Stimulated activated naive CD8-positive, alpha-beta T cell treated with anti-CD3 and anti-CD28 coated beads, Interleukin-15, amount 100 ng/mL, for 72 hours (primary cell): ENCODE data around the gene MYOF.
"Not testable (repeated sequence)": the region's sequence is repeated elsewhere in the genome, so short reads cannot be mapped to it uniquely, and the experiment has no call there.

Experiments used
- ATAC-seq: fragments of 150-1000 bp; cut with Tn5 transposase; 2 replicates; pipeline ENCODE4 v1.10.0; 2021; ENCODE audit warnings: mild to moderate bottlenecking, moderate library complexity
- DNase-seq, 2 donors: peaks; one replicate each; pipeline ENCODE4 v3.0.0; 2021 to 2022
- H3K27ac Mint-ChIP-seq, 2 donors: one replicate each; pipeline ENCODE4 v1.8.0; 2022; ENCODE audit warnings: mild to moderate bottlenecking in 2 of 2, mixed read lengths in 2 of 2, moderate library complexity in 2 of 2
- H3K27me3 Mint-ChIP-seq: one replicate; pipeline ENCODE4 v1.8.0; 2022; ENCODE audit warnings: mixed read lengths
- H3K4me1 Mint-ChIP-seq: one replicate; pipeline ENCODE4 v1.8.0; 2022; ENCODE audit warnings: mild to moderate bottlenecking, mixed read lengths
- H3K4me3 Mint-ChIP-seq, 2 donors: one replicate each; pipeline ENCODE4 v1.8.0; 2022; ENCODE audit warnings: mild to moderate bottlenecking in 2 of 2, mixed read lengths in 2 of 2, moderate library complexity in 1 of 2
- H3K9me3 Mint-ChIP-seq, 2 donors: one replicate each; pipeline ENCODE4 v1.8.0; 2022; ENCODE audit warnings: mixed read lengths in 2 of 2

The MYOF gene

DNA sequence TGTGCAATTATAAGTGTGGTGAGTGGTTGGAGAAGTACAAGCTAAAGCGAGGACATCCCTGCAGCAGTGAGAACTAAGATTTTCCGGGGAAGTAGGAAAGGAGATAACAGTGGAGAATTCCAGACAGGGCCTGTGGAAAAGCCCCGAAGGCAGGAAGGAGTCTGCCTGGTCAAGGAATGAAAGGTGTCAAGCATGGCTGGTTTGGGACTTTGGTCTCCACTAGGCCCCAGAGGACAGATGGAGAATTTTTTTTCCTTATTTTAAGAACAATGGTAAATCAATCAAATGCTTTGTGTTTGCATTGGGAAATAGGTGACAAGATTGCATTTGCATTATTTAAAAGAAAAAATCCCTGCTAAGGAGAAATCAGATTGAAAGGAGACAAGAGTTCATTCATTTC lies 11.0 kb upstream of the MYOF start:
- H3K27me3 Mint-ChIP-seq = peaks cover 34% of the 10 kb centered on the region
- no peaks in the 10 kb centered on the region for H3K9me3 Mint-ChIP-seq
- H3K27ac Mint-ChIP-seq = no peak overlapping the region
- H3K4me1 Mint-ChIP-seq = peaks cover 26% of the 10 kb centered on the region
- H3K4me3 Mint-ChIP-seq = no peak overlapping the region
- no peak for DNase-seq
- ATAC-seq = no peak

DNA sequence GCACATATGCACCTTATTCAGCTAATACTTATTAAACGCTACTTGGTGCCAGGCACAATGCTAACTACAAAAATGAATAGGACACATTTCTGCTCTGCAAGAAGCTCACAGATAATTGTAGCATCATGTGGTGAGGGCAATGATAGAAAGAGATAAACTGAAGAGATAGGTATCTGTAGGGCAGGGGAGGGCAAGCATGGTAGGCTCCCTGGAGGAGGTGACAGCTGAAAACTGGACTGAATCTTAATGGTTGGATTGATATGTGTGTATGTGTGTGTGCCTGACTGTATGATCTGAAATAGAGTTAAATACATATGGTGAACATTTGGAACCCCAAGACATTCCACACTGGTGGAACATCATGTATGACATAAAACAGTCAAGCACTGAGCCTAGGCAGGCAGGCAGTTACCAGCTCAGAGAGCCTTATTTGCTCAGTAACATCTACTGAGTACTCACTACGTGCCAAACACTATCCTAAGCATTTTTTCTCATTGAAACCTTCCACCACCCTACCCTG lies 9.5 kb upstream of the MYOF start:
- no peak overlapping the region for H3K4me3 Mint-ChIP-seq
- H3K9me3 Mint-ChIP-seq = no peaks in the 10 kb centered on the region
- H3K27ac Mint-ChIP-seq = no peak overlapping the region
- peaks cover 34% of the 10 kb centered on the region for H3K27me3 Mint-ChIP-seq
- no peak for ATAC-seq
- H3K4me1 Mint-ChIP-seq = peaks cover 13% of the 10 kb centered on the region
- no peak for DNase-seq

DNA sequence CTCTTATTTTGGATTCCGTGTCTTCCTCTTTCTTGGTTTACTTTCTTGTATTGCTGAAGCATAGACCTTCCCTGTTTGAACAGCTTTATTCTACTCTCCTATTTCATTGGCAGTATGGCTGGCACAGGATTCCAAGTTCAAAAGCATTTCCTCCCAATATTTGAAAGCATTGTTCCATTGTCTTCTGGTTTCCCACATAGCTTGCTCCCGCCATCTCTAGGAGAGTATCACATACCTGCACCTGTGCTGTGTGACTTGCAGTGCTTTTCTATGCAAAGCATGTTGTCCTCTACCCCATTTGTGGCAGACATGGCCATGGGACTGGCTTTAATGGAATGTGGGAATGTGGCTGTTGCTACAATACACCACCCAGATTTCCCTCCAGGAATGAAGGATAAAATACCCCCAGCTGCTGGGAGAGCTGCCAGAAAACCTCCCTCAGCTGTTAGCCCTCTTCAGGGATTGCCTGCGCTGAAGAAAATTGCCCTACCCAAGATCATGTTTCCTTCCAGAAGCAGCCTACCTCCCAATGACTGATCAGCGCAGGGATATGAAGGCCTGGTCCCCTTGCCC lies 6.9 kb upstream of the MYOF start:
- ATAC-seq (no peak), DNase-seq (no peak)
- Mint-ChIP-seq H3K27ac (no peak overlapping the region), H3K4me3 (no peak overlapping the region), H3K27me3 (peaks cover 24% of the 10 kb centered on the region), H3K9me3 (no peaks in the 10 kb centered on the region), H3K4me1 (no peaks in the 10 kb centered on the region)

DNA sequence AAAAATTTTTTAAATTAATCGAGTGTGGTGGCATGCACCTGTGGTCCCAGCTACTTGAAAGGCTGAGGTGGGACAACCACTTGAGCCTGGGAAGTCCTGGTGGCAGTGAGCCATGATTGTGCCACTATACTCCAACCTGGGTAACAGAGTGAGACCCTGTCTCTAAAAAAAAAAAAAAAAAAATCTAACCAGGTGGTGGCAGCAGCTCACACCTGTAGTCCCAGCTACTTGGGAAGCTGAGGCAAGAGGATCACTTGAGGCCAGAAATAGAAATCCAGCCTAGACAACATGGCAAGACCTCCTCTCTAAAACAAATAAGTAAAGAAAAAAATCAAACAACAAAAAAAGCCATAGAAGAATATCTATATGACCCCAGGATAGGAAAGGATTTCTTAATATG lies 3.6 kb upstream of the MYOF start:
- H3K27me3 Mint-ChIP-seq = peaks cover 16% of the 10 kb centered on the region
- ATAC-seq (no peak), DNase-seq (no peak)
- no peak overlapping the region for H3K4me3 Mint-ChIP-seq
- no peak overlapping the region for H3K27ac Mint-ChIP-seq
- no peaks in the 10 kb centered on the region for H3K9me3 Mint-ChIP-seq
- peaks cover 17% of the 10 kb centered on the region for H3K4me1 Mint-ChIP-seq

DNA sequence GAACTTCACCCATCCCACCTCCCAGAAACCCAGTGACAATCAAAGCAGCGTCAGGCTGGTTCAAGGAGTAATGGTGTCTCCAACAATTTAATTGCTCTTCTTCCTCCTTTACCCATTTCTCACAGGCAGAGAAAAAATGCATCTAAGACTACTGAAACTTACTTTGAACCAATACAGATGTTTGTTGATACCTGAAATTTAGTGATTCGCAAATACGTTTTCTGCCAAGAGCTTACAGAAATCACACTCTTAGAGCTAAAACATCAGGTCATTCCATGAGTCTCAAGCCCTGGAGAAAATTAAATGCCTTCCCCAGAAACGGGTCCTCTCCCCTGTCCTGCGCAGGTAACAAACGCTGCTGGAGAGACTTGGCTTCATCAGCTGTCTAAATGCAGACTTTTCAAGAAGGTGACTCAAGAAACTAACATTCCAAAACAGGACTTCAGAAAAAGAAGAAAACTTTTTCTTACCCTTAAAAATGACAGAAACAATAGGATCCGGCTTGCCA lies 443 bp downstream of the MYOF start:
- peaks cover 23% of the 10 kb centered on the region for H3K4me1 Mint-ChIP-seq
- peak overlapping the region; percentile 94 to 99 for H3K27ac Mint-ChIP-seq
- no peaks in the 10 kb centered on the region for H3K27me3 Mint-ChIP-seq
- H3K4me3 Mint-ChIP-seq = peak overlapping the region; percentile 86 to 98
- no peak for DNase-seq
- H3K9me3 Mint-ChIP-seq = no peaks in the 10 kb centered on the region
- ATAC-seq = no peak

DNA sequence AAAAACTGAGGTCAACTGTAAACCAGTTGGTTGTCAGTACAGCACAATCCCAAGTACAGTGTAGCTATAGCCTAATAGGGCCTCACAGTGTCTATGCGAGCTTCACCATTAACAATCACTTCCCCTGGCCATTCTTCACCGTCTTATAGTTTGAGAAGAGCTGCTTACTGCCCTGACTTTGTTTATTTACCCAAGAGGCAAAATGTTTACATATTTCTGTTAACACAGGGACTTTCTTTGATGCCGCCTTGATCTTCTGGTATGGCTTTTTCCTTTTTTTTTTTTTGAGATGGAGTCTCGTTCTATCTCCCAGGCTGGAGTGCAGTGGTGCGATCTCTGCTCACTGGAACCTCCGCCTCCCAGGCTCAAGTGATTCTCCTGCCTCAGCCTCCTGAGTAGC lies 3.3 kb downstream of the MYOF start:
- no peak for ATAC-seq
- H3K9me3 Mint-ChIP-seq = no peaks in the 10 kb centered on the region
- no peak for DNase-seq
- H3K4me1 Mint-ChIP-seq = peaks cover 23% of the 10 kb centered on the region
- no peaks in the 10 kb centered on the region for H3K27me3 Mint-ChIP-seq
- H3K27ac Mint-ChIP-seq = peak overlapping the region in 1 of 2 donors; percentile 12
- no peak overlapping the region for H3K4me3 Mint-ChIP-seq

DNA sequence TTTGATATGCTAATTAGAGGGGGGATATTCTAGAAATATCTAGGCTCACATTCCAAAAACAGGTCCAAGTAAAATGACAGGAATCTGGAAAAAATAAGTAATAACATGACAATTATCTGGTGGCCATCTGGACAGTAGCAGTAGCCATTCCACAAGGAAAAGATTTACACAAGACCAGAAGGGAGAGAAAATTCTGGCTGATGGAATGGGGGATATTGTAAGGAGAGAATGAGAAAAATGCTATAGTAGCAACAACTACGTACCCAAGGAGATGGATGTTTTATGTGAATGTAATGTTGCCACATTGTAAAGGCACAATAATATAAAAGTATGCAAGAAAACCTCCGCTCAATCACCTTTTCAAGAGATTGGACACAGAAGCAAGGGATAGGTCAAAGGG lies 5.4 kb downstream of the MYOF start:
- Mint-ChIP-seq H3K4me3 (no peak overlapping the region), H3K4me1 (peaks cover 15% of the 10 kb centered on the region), H3K27me3 (no peaks in the 10 kb centered on the region), H3K9me3 (no peaks in the 10 kb centered on the region), H3K27ac (no peak overlapping the region)
- DNase-seq (no peak), ATAC-seq (no peak)

DNA sequence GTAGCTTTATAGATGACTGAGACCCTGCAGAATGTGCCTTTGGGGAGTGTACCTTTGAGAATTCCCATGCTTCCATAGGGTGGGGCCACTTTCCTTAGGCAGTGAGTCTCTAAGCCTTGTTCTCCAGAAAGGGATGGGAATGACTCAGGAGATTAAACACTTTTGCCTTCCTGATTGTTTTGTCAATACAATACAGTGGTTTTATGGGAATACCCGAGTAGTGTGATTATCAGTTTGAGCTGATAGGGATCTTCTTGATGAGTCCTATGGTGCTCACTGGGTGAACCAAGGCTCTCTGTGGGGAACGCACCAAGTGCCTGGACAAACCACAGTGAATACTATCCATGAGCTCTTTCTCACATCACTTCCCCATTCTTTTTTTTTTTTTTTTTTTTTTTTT lies 6.3 kb downstream of the MYOF start:
- DNase-seq (no peak), ATAC-seq (no peak)
- no peak overlapping the region for H3K4me3 Mint-ChIP-seq
- H3K27me3 Mint-ChIP-seq = no peaks in the 10 kb centered on the region
- H3K9me3 Mint-ChIP-seq = peaks cover 0 to under 1% of the 10 kb centered on the region in 2 donors
- no peak overlapping the region for H3K27ac Mint-ChIP-seq
- peaks cover 11% of the 10 kb centered on the region for H3K4me1 Mint-ChIP-seq

DNA sequence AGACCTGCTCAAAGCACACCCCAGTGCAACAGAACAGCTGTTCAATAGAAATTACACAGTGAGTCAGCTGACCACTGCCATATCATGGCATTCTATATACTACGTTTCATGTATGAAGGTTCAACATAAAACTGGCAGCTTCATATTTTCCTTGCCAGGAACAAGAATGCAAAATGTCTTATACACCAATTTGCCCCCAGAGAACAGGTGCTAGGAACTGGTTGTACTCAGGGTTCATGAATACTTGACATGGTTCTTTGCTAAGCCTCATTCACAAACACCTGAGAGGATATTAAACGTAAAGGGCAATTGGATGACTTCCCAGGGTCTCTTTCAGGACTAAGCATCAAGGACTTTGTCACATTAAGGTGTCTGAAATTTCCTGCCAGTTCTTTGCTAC lies 6.9 kb downstream of the MYOF start:
- ATAC-seq = no peak
- Mint-ChIP-seq H3K27ac (no peak overlapping the region), H3K4me1 (peaks cover 11% of the 10 kb centered on the region), H3K9me3 (peaks cover 0 to 4% of the 10 kb centered on the region in 2 donors), H3K4me3 (no peak overlapping the region), H3K27me3 (no peaks in the 10 kb centered on the region)
- DNase-seq = no peak

DNA sequence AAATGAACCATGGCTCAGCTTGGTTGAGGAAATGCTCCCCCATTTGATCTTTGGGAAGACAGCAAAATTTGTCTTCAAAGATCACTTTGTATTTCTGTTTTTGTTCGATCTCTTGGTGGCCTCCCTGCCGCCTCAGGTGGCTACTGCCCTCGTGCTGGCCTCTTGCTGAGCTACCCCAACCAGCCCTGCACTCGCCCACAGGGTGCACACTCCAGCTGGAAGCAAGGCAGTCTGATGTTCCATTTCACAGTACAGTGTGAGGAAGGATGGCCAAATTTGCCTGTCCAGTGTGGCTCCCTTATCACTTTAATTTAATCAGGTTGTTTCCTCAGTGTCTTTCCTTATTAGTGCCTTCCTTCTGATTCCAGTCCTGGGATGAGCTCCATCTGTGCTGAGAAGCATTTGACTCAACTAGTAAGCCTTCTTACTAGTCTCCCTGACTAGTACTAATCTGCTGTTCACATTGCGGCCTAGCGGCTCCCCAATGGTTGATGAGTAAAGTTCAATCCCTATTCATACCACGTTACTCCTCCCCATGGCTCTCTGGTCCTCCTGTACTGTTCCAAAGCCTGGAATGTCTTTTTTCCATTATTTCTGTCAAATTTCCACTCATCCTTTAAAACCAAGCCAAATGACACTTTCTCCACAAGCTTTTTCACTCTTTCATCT lies 8.2 kb downstream of the MYOF start:
- H3K27ac Mint-ChIP-seq = no peak overlapping the region
- H3K4me3 Mint-ChIP-seq = no peak overlapping the region
- peaks cover 0 to 4% of the 10 kb centered on the region in 2 donors for H3K9me3 Mint-ChIP-seq
- H3K4me1 Mint-ChIP-seq = peaks cover 5% of the 10 kb centered on the region
- ATAC-seq = no peak
- no peaks in the 10 kb centered on the region for H3K27me3 Mint-ChIP-seq
- no peak for DNase-seq

DNA sequence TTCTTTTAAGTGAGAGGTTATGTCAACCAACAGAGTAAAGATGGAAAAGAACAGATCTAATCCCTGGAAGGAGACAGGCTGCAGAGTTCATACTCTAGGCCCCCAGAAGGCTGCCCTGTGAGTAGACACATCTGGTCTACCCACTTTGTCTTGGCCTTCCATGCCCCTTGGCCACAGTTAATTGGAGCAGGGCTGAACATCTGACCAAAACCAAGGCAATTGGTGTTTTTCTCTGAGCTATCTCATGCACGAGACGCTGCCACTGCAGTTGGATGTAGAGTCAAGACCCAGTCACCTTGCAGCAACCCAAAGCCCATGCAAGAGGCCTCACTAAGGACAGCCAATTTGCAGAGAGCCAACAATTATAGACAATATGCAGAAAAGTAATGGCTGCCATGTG lies 9.0 kb downstream of the MYOF start:
- ATAC-seq (no peak), DNase-seq (no peak)
- Mint-ChIP-seq H3K9me3 (peaks cover 0 to 4% of the 10 kb centered on the region in 2 donors), H3K4me3 (no peak overlapping the region), H3K27me3 (no peaks in the 10 kb centered on the region), H3K4me1 (peaks cover 5% of the 10 kb centered on the region), H3K27ac (no peak overlapping the region)

DNA sequence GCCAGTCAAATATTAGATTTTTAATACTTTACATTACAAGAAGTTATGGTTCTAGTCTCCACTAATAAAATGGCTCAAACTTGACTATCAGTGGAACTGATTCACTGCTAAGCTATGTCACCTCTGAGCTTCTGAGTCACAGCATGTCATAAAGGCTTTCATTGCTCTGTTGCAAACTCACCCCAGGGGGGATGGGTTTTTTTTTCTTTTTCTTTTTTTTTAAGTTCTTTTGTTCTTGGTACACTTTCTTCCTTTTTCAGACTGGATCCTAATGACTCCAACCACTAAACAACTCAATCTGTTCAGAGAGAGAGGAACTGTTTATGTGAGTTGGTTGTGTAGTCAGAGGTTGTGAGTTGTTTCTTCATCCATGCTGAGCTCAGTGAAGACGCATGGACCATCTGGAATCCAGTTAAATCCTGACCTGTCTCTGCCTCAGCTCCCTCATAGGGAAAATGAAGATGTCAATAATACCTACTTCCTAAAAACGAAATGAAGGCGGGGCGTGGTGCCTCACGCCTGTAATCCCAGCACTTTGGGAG lies 11.0 kb downstream of the MYOF start:
- H3K27me3 Mint-ChIP-seq = no peaks in the 10 kb centered on the region
- H3K9me3 Mint-ChIP-seq = peaks cover 0 to 4% of the 10 kb centered on the region in 2 donors
- peak overlapping the region in 1 of 2 donors; percentile 2 for H3K27ac Mint-ChIP-seq
- ATAC-seq (peak; percentile 58), DNase-seq (no peak)
- peaks cover 5% of the 10 kb centered on the region for H3K4me1 Mint-ChIP-seq
- no peak overlapping the region for H3K4me3 Mint-ChIP-seq

DNA sequence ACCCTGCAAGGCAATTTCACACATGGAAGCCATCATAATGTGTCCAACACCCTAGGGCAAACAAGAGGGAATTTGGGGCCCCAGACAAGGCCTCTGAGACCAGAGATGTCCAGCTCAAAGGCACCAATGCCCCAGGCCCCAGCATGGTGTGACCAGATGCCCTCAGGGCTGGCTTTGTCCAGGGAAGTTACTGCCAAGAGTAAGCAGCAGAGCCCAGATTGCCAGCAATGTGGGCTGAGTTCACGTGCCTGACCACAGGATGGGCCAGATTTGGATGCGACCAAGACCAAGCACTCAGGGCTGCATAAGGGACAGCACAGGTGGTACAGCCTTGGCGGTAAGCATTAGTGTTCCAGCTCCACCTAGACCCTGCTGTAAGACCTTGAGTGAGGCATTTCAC lies 12.7 kb downstream of the MYOF start:
- Mint-ChIP-seq H3K9me3 (peaks cover 0 to 4% of the 10 kb centered on the region in 2 donors), H3K4me1 (peaks cover 5% of the 10 kb centered on the region), H3K27me3 (no peaks in the 10 kb centered on the region), H3K27ac (peak overlapping the region in 1 of 2 donors; percentile 54), H3K4me3 (no peak overlapping the region)
- ATAC-seq = no peak
- DNase-seq = no peak

DNA sequence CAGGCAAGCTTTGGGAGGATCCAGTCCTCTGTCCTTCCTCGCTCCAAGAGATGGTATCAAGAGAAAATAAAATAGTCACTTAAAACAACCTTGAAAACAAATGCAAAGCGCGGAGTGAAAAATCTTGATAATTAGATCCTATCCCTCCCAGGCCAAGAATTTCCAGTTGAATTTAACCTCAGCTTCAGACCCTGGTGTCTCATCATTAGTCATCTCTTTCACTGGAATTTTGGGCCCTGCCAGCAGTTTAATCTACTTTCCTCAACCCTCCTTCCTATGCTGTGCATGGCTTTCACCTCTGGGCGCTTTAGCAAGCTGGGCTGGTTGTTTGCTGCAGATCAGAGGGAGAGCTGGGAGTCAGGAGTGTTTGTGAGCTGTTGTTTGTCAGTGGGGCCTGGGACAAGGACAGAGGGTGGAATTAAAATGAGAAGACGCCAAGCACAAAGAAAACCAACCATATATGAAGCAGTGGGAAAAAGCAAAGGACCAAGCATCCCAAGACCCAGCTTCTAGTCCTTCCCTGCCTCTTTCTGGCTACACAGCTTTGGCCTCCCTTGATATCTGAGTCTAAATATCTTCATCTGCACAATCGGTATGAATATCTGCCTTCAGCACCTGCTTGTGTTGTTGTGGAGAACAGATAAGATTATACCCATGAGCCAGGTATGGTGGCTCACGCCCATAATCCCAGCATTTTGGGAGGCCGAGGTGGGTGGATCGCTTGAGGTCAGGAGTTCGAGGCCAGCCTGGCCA lies 13.5 kb downstream of the MYOF start:
- no peak overlapping the region for H3K4me3 Mint-ChIP-seq
- no peak for DNase-seq
- H3K27ac Mint-ChIP-seq = no peak overlapping the region
- peaks cover 0 to 4% of the 10 kb centered on the region in 2 donors for H3K9me3 Mint-ChIP-seq
- peaks cover 5% of the 10 kb centered on the region for H3K4me1 Mint-ChIP-seq
- H3K27me3 Mint-ChIP-seq = no peaks in the 10 kb centered on the region
- no peak for ATAC-seq

DNA sequence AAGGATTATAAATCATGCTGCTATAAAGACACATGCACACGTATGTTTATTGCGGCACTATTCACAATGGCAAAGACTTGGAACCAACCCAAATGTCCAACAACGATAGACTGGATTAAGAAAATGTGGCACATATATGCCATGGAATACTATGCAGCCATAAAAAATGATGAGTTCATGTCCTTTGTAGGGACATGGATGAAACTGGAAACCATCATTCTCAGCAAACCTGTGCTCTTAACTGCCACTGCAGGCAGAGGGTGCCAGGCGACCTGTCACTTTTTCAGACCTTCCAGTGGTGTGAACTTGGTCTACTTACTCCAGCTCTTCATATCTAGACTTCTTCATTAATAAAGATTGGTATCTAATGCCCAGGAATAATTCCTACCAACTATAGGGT lies 14.5 kb downstream of the MYOF start:
- not testable (repeated sequence) for H3K27ac Mint-ChIP-seq, H3K27me3 Mint-ChIP-seq, H3K4me3 Mint-ChIP-seq, H3K9me3 Mint-ChIP-seq, DNase-seq, ATAC-seq
- H3K4me1 Mint-ChIP-seq = peaks cover 10% of the 10 kb centered on the region
